H1 (cell line): ENCODE measurements around the gene COL4A1. TPM values are rescaled to one million over a fixed set of nuclear protein-coding genes. Genes with fewer than 3 reads are reported as not detected.

ENCODE experiments used
- CTCF ChIA-PET: fragments of 300-600 bp; sonication (Branson Sonifier 250); formaldehyde crosslinking; loops from one replicate; lab custom pipeline; 2021; ENCODE audit not compliant: partially characterized antibody; lab: Charles Lee
- POLR2A ChIA-PET: fragments of 300-600 bp; sonication (Branson Sonifier 250); formaldehyde crosslinking; loops from one replicate; lab custom pipeline; 2021; ENCODE audit warnings: inconsistent platforms; ENCODE audit not compliant: partially characterized antibody; lab: Charles Lee
- DNase-seq, 2 experiments: peaks; one replicate each; pipeline versions ENCODE4 v3.0.0 to v3.0.0-alpha.2; 2010 to 2022; ENCODE audit warnings: low spot score in 2 of 2, low read depth in 1 of 2, mixed read lengths in 1 of 2
- FAIRE-seq: peaks from 2 replicates; lab custom pipeline; 2011; peaks lifted over from hg19 to GRCh38; lab: Jason Lieb, UNC
- H2AFZ ChIP-seq: 2 replicates; pipeline ENCODE4 v1.8.1; 2012; ENCODE audit warnings: low read length, inconsistent platforms
- H2AK5ac ChIP-seq: 2 replicates; pipeline ENCODE4 v1.6.1; 2013; ENCODE audit warnings: low read depth, low read length
- H2BK120ac ChIP-seq: replicated peaks from 2 replicates; pipeline ENCODE3; 2013; ENCODE audit warnings: low read depth, low read length, inconsistent platforms
- H2BK12ac ChIP-seq: 2 replicates; pipeline ENCODE4 v1.6.1; 2013; ENCODE audit warnings: low read depth, low read length
- H2BK15ac ChIP-seq: 2 replicates; pipeline ENCODE4 v1.6.1; 2013; ENCODE audit warnings: low read length
- H2BK20ac ChIP-seq: 2 replicates; pipeline ENCODE4 v1.6.1; 2013; ENCODE audit warnings: low read length
- H2BK5ac ChIP-seq: 2 replicates; pipeline ENCODE4 v1.6.1; 2013; ENCODE audit warnings: low read depth, low read length
- H3K14ac ChIP-seq: 2 replicates; pipeline ENCODE4 v1.6.1; 2013; ENCODE audit warnings: inconsistent platforms; ENCODE audit not compliant: insufficient read length
- H3K18ac ChIP-seq: 2 replicates; pipeline ENCODE4 v1.6.1; 2013; ENCODE audit warnings: low read length; ENCODE audit errors: extremely low read depth
- H3K23ac ChIP-seq: 2 replicates; pipeline ENCODE4 v1.6.1; 2013; ENCODE audit warnings: inconsistent platforms; ENCODE audit not compliant: insufficient read length
- H3K23me2 ChIP-seq: 2 replicates; pipeline ENCODE4 v1.6.1; 2013; ENCODE audit warnings: low read depth, low read length
- H3K27ac ChIP-seq: 2 replicates; pipeline ENCODE4 v1.6.1; 2011; ENCODE audit warnings: low read depth, low read length, inconsistent platforms
- H3K27me3 ChIP-seq, 4 experiments: replicated peaks in 1 of 4; 1 replicate in 1 of 4; 2 replicates in 3 of 4; pipeline versions ENCODE4 v1.6.1 to v1.8.1; 2011 to 2013; ENCODE audit warnings: low read length in 3 of 4, mild to moderate bottlenecking in 3 of 4, inconsistent platforms in 2 of 4, mixed read lengths in 2 of 4, moderate library complexity in 1 of 4; ENCODE audit not compliant: control insufficient read depth in 3 of 4, insufficient read depth in 3 of 4; ENCODE audit errors: extremely low read depth in 1 of 4
- H3K36me3 ChIP-seq, 4 experiments: 2 replicates each; pipeline versions ENCODE4 v1.6.1 to v1.8.1; 2011 to 2013; ENCODE audit warnings: mild to moderate bottlenecking in 4 of 4, low read length in 3 of 4, moderate library complexity in 2 of 4, control low read depth in 1 of 4, inconsistent platforms in 1 of 4; ENCODE audit not compliant: insufficient read depth in 4 of 4, control insufficient read depth in 2 of 4
- H3K4ac ChIP-seq: replicated peaks from 2 replicates; pipeline ENCODE3; 2013; ENCODE audit warnings: low read length, low read depth, mixed read lengths, inconsistent platforms; ENCODE audit not compliant: insufficient read length
- H3K4me1 ChIP-seq, 4 experiments: replicated peaks in 1 of 4; 1 replicate in 1 of 4; 2 replicates in 3 of 4; pipeline versions ENCODE4 v1.6.1 to v1.8.1; 2011 to 2013; ENCODE audit warnings: low read length in 3 of 4, inconsistent platforms in 2 of 4, mixed read lengths in 1 of 4; ENCODE audit not compliant: insufficient read depth in 4 of 4, control insufficient read depth in 3 of 4
- H3K4me2 ChIP-seq, 2 experiments: 2 replicates each; pipeline versions ENCODE4 v1.6.1 to v1.8.1; 2011 to 2013; ENCODE audit warnings: low read depth in 2 of 2, low read length in 2 of 2, control low read depth in 1 of 2, inconsistent platforms in 1 of 2, mild to moderate bottlenecking in 1 of 2; ENCODE audit not compliant: insufficient read depth in 1 of 2
- H3K4me3 ChIP-seq, 4 experiments: fragments of 200-600, 300-600 bp in 1 of 4; sonication (generic), shearing (Covaris generic), sonication (Bioruptor Twin) in 1 of 4; 2 replicates each; pipeline versions ENCODE4 v1.5.1 to v1.8.1; 2011 to 2016; ENCODE audit warnings: low read length in 4 of 4, low read depth in 3 of 4, control low read depth in 2 of 4, inconsistent platforms in 2 of 4, mild to moderate bottlenecking in 2 of 4, mixed read lengths in 1 of 4, moderate library complexity in 1 of 4; ENCODE audit not compliant: insufficient read depth in 2 of 4; ENCODE audit errors: extremely low read depth in 1 of 4
- H3K56ac ChIP-seq: replicated peaks from 2 replicates; pipeline ENCODE3; 2013; ENCODE audit warnings: low read depth, mild to moderate bottlenecking, mixed read lengths, low read length, inconsistent platforms; ENCODE audit not compliant: insufficient read length
- H3K79me1 ChIP-seq: 2 replicates; pipeline ENCODE4 v1.6.1; 2013; ENCODE audit warnings: low read depth, low read length, control low read depth
- H3K79me2 ChIP-seq, 2 experiments: 2 replicates each; pipeline versions ENCODE4 v1.6.1 to v1.8.1; 2012 to 2013; ENCODE audit warnings: low read length in 2 of 2, mild to moderate bottlenecking in 2 of 2, inconsistent platforms in 1 of 2; ENCODE audit not compliant: insufficient read depth in 2 of 2, control insufficient read depth in 1 of 2
- H3K9ac ChIP-seq, 4 experiments: replicated peaks in 1 of 4; 1 replicate in 1 of 4; 2 replicates in 3 of 4; pipeline versions ENCODE4 v1.6.1 to v1.8.1; 2011 to 2013; ENCODE audit warnings: low read depth in 3 of 4, low read length in 3 of 4, control low read depth in 2 of 4, mild to moderate bottlenecking in 2 of 4, moderate library complexity in 2 of 4, inconsistent platforms in 1 of 4; ENCODE audit errors: extremely low read depth in 1 of 4
- H3K9me3 ChIP-seq, 2 experiments: 2 replicates each; pipeline versions ENCODE4 v1.6.1 to v1.8.1; 2012 to 2013; ENCODE audit warnings: mild to moderate bottlenecking in 2 of 2, moderate library complexity in 2 of 2, control low read depth in 1 of 2, inconsistent platforms in 1 of 2, low read depth in 1 of 2, low read length in 1 of 2, mixed read lengths in 1 of 2; ENCODE audit not compliant: insufficient read depth in 2 of 2
- H4K20me1 ChIP-seq, 2 experiments: replicated peaks in 1 of 2; 2 replicates each; pipeline versions ENCODE3 to v1.8.1; 2011 to 2013; ENCODE audit warnings: inconsistent platforms in 2 of 2, low read length in 2 of 2, mild to moderate bottlenecking in 1 of 2; ENCODE audit not compliant: insufficient read depth in 2 of 2, control insufficient read depth in 1 of 2
- H4K5ac ChIP-seq: 2 replicates; pipeline ENCODE4 v1.6.1; 2013; ENCODE audit warnings: low read length, low read depth, mixed read lengths, inconsistent platforms; ENCODE audit not compliant: insufficient read length
- H4K8ac ChIP-seq: 2 replicates; pipeline ENCODE4 v1.8.0; 2013; ENCODE audit warnings: mild to moderate bottlenecking, moderate library complexity, low read length, inconsistent platforms; ENCODE audit not compliant: insufficient read depth; ENCODE audit errors: extremely low read depth
- H4K91ac ChIP-seq: replicated peaks from 2 replicates; pipeline ENCODE3; 2013; ENCODE audit warnings: low read length, mixed read lengths, inconsistent platforms; ENCODE audit not compliant: insufficient read length
- BRCA1 ChIP-seq: IDR thresholded peaks from 2 replicates; pipeline ENCODE4 v1.6.1; 2012; ENCODE audit warnings: low read depth, low read length, improper control_type of control experiment
- CTBP2 ChIP-seq: IDR thresholded peaks from 2 replicates; pipeline ENCODE4 v1.7.0; 2011; ENCODE audit warnings: borderline replicate concordance, mild to moderate bottlenecking, moderate library complexity, mixed read lengths, low read length; ENCODE audit not compliant: insufficient read depth, insufficient read length
- SIX5 ChIP-seq: IDR thresholded peaks from 2 replicates; pipeline ENCODE4 v1.6.1; 2011; ENCODE audit warnings: mild to moderate bottlenecking, low read depth, low read length
- SUZ12 ChIP-seq: fragments of 200-600 bp; sonication (generic); IDR thresholded peaks from 2 replicates; pipeline ENCODE4 v1.6.1; 2012; ENCODE audit warnings: mild to moderate bottlenecking, inconsistent platforms, low read length, moderate library complexity, mixed read lengths
- TAF1 ChIP-seq: IDR thresholded peaks from 2 replicates; pipeline ENCODE4 v1.6.1; 2011; ENCODE audit warnings: mild to moderate bottlenecking, low read depth, low read length
- TEAD4 ChIP-seq: IDR thresholded peaks from 2 replicates; pipeline ENCODE4 v1.6.1; 2012; ENCODE audit warnings: low read depth, low read length, inconsistent platforms, mixed read lengths
- WGBS, 2 experiments: shearing (Covaris generic) in 1 of 2; methylation state at CpG; one replicate each; pipeline versions ENCODE4 v1.1.6 to v1.1.7; 2013 to 2015; ENCODE audit warnings: low lambda C conversion rate in 2 of 2, mixed read lengths in 2 of 2, inconsistent platforms in 1 of 2, low coverage in 1 of 2, missing lambda C conversion rate in 1 of 2; ENCODE audit not compliant: insufficient replicate concordance in 2 of 2, insufficient coverage in 1 of 2, insufficient read length in 1 of 2; ENCODE audit errors: extremely low coverage in 1 of 2, missing lambda C conversion rate in 1 of 2; 5-methylcytosine and 5-hydroxymethylcytosine counted together
- polyA plus RNA-seq, 7 experiments: library from polyadenylated mRNA; depleted of rRNA in 3 of 7; stranded (reverse) in 5 of 7; unstranded in 2 of 7; fragments of >200 nt in 5 of 7; fragments of 200-250 nt in 2 of 7; gene quantifications; 1 replicate in 5 of 7; 2 replicates in 1 of 7; 4 replicates in 1 of 7; pipeline versions ENCODE4 v1.2.1 to v1.2.3, GENCODE V29; 2011 to 2013; ENCODE audit warnings: missing spikeins in 2 of 7, mixed read lengths in 2 of 7
- total RNA-seq: library from RNA; stranded (reverse); fragmentation: NEBNext Ultra II Directional; extraction: Animal tissue kit (Norgen Biotek cat#: 25700); gene quantifications from 2 replicates; pipeline ENCODE4 v1.2.1, GENCODE V29; 2021

Gene COL4A1
- total and polyA plus RNA-seq, 2 of the 8 experiments (the other 6 are each of a cell fraction or from before 2014, with no cell fraction given), result 30.7 to 82.0 TPM

DNA sequence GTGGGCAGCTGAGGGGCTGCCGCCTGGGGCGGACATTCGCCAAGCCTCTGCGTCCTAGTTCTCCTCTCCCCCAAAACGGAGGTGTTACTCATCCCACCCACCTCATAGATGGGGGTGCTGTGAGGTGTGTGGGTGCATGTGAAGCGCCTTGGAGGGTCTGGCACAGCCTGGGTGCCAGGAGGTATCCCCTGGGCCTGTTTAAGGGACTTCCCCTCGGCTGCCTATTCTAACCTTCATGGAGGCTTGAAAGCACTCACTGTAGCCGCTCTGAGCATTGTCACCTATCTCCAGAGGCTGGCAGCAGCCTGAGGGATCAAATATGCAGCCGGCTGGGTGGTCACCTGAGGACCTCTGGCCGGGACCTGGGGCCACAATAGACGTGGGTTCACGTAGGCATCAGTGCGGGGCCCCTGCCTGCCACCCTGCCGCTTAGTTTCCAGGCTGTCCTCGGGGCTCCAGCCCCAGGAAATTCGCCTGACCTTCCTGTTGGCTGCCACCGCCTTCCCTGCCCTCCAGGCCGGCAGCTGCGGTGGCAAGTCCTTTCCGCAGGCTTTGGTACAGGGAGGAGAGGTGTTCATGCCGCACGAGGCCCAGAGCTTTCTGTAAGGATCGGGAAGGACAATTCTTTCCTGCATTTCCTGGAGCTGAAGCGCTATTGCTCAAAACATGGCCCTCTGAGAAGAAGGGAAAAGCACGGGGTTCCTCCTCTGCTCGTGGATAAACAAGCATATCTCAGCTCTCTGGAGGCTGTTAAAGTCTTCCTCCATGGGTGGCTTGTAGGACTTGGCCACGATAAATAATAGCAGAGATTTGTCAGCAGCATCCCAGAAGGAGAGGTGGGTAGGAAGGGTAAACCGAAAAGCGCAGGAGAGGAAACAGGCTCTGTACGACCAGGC is 4.7 kb upstream of the COL4A1 start:
- no peak for DNase-seq
- Histone ChIP-seq H2BK15ac (no peak overlapping the region), H3K9ac (no peak overlapping the region), H3K27ac (no peak overlapping the region), H4K5ac (no peak overlapping the region), H2BK12ac (no peak overlapping the region), H3K4me3 (no peak overlapping the region), H3K4ac (no peak overlapping the region), H3K18ac (no peak overlapping the region), H3K14ac (no peak overlapping the region), H3K4me2 (no peak overlapping the region), H3K23ac (no peak overlapping the region), H4K8ac (no peak overlapping the region), H3K9me3 (no peaks in the 10 kb centered on the region), H2AK5ac (no peak overlapping the region), H3K36me3 (peaks cover 0 to 3% (median 1%) of the 10 kb centered on the region in 4 experiments; a peak in 3 of 8 replicates), H3K79me2 (peaks cover 0 to 14% of the 10 kb centered on the region in 2 experiments; a peak in 2 of 4 replicates), H3K79me1 (peaks cover 3% of the 10 kb centered on the region), H3K56ac (no peak overlapping the region), H3K23me2 (peaks cover 15% of the 10 kb centered on the region), H2BK20ac (no peak overlapping the region), H2BK120ac (no peak overlapping the region), H3K4me1 (peaks cover 3 to 6% (median 5%) of the 10 kb centered on the region in 4 experiments; a peak in 5 of 7 replicates), H2AFZ (no peak overlapping the region), H3K27me3 (peaks cover 0 to 18% (median 10%) of the 10 kb centered on the region in 4 experiments; a peak in 5 of 7 replicates), H4K20me1 (peaks cover 5 to 14% of the 10 kb centered on the region in 2 experiments), H4K91ac (no peak overlapping the region), H2BK5ac (0 out of 2 replicates have a peak overlapping the region, but pooled peaks have one; percentile 60)
- 90% methylated on average over 24 of the region's 30 CpGs; no CpG with 5 or more reads in 1 of the 2 experiments for WGBS, 2 experiments
- TF ChIP-seq SUZ12 (no peak), SIX5 (no peak), CTBP2 (no peak), TEAD4 (no peak), BRCA1 (no peak), TAF1 (no peak)
- no peak for FAIRE-seq
- POLR2A ChIA-PET, result interaction anchor here (0.6 to 0.9 kb wide), 2 partner anchors 9 to 32 kb away, joined by 3 read pairs; no protein-coding TSS in a partner anchor
- CTCF ChIA-PET, result interaction anchor here (0.8 to 1.7 kb wide), 3 partner anchors 12 to 46 kb away, joined by 3 to 6 read pairs (median 3); no protein-coding TSS in a partner anchor
